Osteocyte (in vitro differentiated cells): ENCODE measurements around the gene ACTN4. TPM values are rescaled to one million over a fixed set of nuclear protein-coding genes. Genes with fewer than 3 reads are reported as not detected.

Experiments used
- DNase-seq: peaks from one replicate; pipeline ENCODE4 v3.0.0; 2021; ENCODE audit warnings: mixed read lengths; ENCODE audit not compliant: unreplicated experiment; ENCODE audit errors: extremely low spot score
- H3K27ac Mint-ChIP-seq: one replicate; pipeline ENCODE4 v1.8.0; 2021; ENCODE audit warnings: mild to moderate bottlenecking, mixed read lengths; ENCODE audit not compliant: unreplicated experiment
- H3K27me3 Mint-ChIP-seq: one replicate; pipeline ENCODE4 v1.8.0; 2021; ENCODE audit warnings: mixed read lengths; ENCODE audit not compliant: unreplicated experiment
- H3K36me3 Mint-ChIP-seq: one replicate; pipeline ENCODE4 v1.8.0; 2021; ENCODE audit warnings: mixed read lengths; ENCODE audit not compliant: unreplicated experiment
- H3K4me1 Mint-ChIP-seq: one replicate; pipeline ENCODE4 v1.8.0; 2021; ENCODE audit warnings: mixed read lengths; ENCODE audit not compliant: unreplicated experiment
- H3K4me3 Mint-ChIP-seq: one replicate; pipeline ENCODE4 v1.8.0; 2021; ENCODE audit warnings: mild to moderate bottlenecking, moderate library complexity, mixed read lengths; ENCODE audit not compliant: unreplicated experiment
- H3K9me3 Mint-ChIP-seq: one replicate; pipeline ENCODE4 v1.8.0; 2021; ENCODE audit warnings: mixed read lengths; ENCODE audit not compliant: unreplicated experiment
- total RNA-seq: library from RNA; stranded (reverse); gene quantifications from 2 replicates; pipeline ENCODE4 v1.2.1, GENCODE V29; 2021
- TF ChIP-seq, protein P1 (sequence below): fragments of 200-600 bp; sonication (generic); IDR thresholded peaks from 2 replicates; pipeline ENCODE4 v1.5.0; 2021; ENCODE audit warnings: antibody characterized with exemption, mild to moderate bottlenecking, moderate library complexity

ACTN4 gene
- total RNA-seq, 1 donor from 2014 or later: 525 TPM

DNA sequence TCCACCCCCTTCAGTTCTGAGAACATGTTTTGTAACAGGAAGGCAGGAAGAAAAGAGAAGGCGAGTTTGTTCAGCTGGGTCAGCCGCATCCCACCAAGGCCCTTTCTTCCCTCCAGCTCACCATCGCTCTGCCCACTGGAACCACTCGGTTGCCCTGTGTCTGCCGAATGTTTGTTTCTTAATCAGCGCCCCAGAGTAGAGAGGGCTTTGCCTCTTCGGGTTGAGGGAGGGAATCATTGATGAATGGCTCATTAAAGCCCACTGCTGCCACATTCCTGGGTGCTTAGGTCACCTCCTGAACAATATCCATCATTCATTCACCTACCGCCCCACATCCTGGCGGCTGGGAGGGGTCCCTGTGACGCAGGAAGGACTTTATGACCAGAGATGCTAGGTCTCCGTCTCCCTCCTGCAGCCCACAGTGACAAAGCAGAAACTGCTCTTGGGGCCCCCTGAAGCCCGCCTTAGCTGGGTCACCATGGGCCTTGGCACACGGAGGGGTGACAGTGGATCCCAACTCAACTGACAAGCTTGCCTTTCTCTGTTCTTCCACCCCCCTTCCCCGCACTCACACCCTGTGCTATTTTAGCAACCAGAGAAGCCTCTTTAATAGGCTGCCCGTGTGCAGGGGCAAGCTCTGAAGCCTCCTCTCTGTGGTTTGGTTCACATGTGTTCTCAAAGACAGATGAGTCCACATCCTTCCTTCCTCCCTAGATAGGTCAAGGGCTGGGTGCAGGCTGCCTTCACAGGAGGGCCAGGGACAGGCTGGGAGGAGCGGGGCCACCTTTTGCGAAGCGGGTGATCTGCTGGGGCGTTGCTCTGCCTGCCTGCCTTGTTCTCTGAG lies 46.2 kb downstream of the ACTN4 start:
- Mint-ChIP-seq H3K36me3 (no peaks in the 10 kb centered on the region), H3K9me3 (peaks cover 5% of the 10 kb centered on the region), H3K4me1 (peaks cover 87% of the 10 kb centered on the region), H3K27me3 (no peaks in the 10 kb centered on the region), H3K4me3 (peak overlapping the region; percentile 20), H3K27ac (peak overlapping the region; percentile 98)
- no peak for DNase-seq
- TF ChIP-seq, protein P1, sequence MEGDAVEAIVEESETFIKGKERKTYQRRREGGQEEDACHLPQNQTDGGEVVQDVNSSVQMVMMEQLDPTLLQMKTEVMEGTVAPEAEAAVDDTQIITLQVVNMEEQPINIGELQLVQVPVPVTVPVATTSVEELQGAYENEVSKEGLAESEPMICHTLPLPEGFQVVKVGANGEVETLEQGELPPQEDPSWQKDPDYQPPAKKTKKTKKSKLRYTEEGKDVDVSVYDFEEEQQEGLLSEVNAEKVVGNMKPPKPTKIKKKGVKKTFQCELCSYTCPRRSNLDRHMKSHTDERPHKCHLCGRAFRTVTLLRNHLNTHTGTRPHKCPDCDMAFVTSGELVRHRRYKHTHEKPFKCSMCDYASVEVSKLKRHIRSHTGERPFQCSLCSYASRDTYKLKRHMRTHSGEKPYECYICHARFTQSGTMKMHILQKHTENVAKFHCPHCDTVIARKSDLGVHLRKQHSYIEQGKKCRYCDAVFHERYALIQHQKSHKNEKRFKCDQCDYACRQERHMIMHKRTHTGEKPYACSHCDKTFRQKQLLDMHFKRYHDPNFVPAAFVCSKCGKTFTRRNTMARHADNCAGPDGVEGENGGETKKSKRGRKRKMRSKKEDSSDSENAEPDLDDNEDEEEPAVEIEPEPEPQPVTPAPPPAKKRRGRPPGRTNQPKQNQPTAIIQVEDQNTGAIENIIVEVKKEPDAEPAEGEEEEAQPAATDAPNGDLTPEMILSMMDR: no peak

DNA sequence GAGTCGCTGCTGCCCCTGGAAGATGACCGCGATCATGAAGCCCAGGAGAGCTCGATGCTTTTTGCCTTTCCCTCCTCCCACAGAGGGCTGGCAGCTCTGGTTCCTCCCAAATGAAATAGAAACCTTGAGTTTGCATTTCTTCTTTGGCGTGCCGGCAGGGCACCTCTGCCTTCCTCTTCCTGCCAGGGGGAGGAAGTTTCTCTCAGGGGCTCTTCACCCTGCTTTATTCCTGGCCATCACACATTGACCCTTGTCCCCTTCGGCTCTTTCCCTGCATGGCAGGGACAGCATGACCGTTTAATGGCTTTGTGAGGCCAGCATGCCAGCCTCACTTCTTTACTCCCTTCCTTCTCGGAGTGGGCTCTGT lies 47.9 kb downstream of the ACTN4 start:
- H3K4me3 Mint-ChIP-seq: no peak overlapping the region
- H3K36me3 Mint-ChIP-seq: peaks cover 3% of the 10 kb centered on the region
- H3K9me3 Mint-ChIP-seq: no peaks in the 10 kb centered on the region
- TF ChIP-seq, protein P1: no peak
- H3K27me3 Mint-ChIP-seq: no peaks in the 10 kb centered on the region
- no peak for DNase-seq
- H3K4me1 Mint-ChIP-seq: peaks cover 80% of the 10 kb centered on the region
- H3K27ac Mint-ChIP-seq: peak overlapping the region; percentile 98

- no peak overlapping the region for H3K4me3 Mint-ChIP-seq
- TF ChIP-seq, protein P1: no peak
- H3K36me3 Mint-ChIP-seq: peaks cover 7% of the 10 kb centered on the region
- DNase-seq: no peak
- H3K27ac Mint-ChIP-seq: peak overlapping the region; percentile 98
- no peaks in the 10 kb centered on the region for H3K27me3 Mint-ChIP-seq
- no peaks in the 10 kb centered on the region for H3K9me3 Mint-ChIP-seq
- peaks cover 75% of the 10 kb centered on the region for H3K4me1 Mint-ChIP-seq
Observed at GRCh38 chr19:38695832-38696728, 48.6 kb downstream of the ACTN4 start.

DNA sequence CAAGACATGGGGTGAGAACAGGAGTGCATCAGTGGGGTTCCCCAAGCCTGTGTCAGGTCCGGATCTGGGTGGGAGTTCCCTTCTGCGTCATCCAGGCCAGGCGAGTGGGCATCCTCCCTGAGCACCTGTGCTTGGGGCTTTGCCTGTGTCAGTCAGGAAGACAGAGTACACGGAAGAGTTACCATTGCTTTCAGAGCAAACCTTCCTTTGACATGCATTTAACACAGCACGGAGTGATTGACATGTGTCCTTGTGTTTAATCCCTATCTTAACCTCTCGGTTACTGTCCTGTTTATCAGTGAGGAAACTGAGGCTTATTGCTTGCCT lies 49.2 kb downstream of the ACTN4 start:
- Mint-ChIP-seq H3K27ac (peak overlapping the region; percentile 31), H3K36me3 (peaks cover 11% of the 10 kb centered on the region), H3K4me1 (peaks cover 69% of the 10 kb centered on the region), H3K4me3 (no peak overlapping the region), H3K27me3 (no peaks in the 10 kb centered on the region), H3K9me3 (no peaks in the 10 kb centered on the region)
- TF ChIP-seq, protein P1: no peak
- no peak for DNase-seq

DNA sequence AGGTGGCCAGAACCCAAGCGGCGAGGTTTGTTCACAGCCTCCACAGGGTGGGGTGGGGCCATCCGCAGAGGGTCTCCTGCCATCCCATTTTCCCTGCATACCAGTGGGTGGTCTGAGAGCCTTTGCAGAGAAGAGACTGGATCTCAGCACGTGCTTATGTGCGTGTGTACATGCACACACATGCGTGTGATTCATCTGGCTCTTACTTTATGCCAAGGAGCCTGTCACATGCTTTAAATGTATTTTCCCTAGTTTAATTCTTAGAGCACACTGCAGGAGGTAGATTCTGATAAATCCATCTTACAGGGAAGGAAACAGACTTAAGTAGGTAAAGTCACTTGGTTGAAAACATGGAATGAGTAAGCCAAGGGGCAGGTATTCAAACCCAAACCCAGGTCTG lies 49.7 kb downstream of the ACTN4 start:
- Mint-ChIP-seq H3K9me3 (no peaks in the 10 kb centered on the region), H3K36me3 (peaks cover 13% of the 10 kb centered on the region), H3K27ac (no peak overlapping the region), H3K4me1 (peaks cover 64% of the 10 kb centered on the region), H3K27me3 (no peaks in the 10 kb centered on the region), H3K4me3 (no peak overlapping the region)
- DNase-seq: no peak
- TF ChIP-seq, protein P1: no peak
